BJ (cell line): ENCODE results near the gene INPP5D. TPM values are rescaled to one million over a fixed set of nuclear protein-coding genes. Genes with fewer than 3 reads are reported as not detected.

ENCODE experiments used
- CTCF ChIA-PET: fragments of 350-600 bp; formaldehyde crosslinking; extraction: SDS; loops from one replicate; lab custom pipeline; 2021; ENCODE audit warnings: antibody characterized with exemption, inconsistent platforms; lab: Yijun Ruan, JAX
- POLR2A ChIA-PET: fragments of 300-600 bp; sonication (Branson Sonifier 250); formaldehyde crosslinking; extraction: SDS; loops from one replicate; lab custom pipeline; 2021; ENCODE audit warnings: antibody characterized with exemption; lab: Charles Lee
- DNase-seq: peaks from one replicate; pipeline ENCODE4 v3.0.0-alpha.2; 2011; ENCODE audit warnings: low read depth
- H3K27me3 ChIP-seq: 2 replicates; pipeline ENCODE4 v1.6.0; 2011; ENCODE audit warnings: low read length; ENCODE audit not compliant: control insufficient read depth, insufficient read depth
- H3K36me3 ChIP-seq: 2 replicates; pipeline ENCODE4 v1.5.1; 2011; ENCODE audit warnings: low read length; ENCODE audit not compliant: control insufficient read depth, insufficient read depth
- H3K4me3 ChIP-seq: 2 replicates; pipeline ENCODE4 v1.5.1; 2011; ENCODE audit warnings: low read depth, mild to moderate bottlenecking, control low read depth, low read length
- CTCF ChIP-seq: IDR thresholded peaks from 2 replicates; pipeline ENCODE4 v1.5.1; 2011; ENCODE audit warnings: low read depth, mild to moderate bottlenecking, control low read depth, inconsistent platforms, low read length, moderate library complexity; ENCODE audit not compliant: insufficient read depth
- polyA plus RNA-seq: library from polyadenylated mRNA; depleted of rRNA; stranded (reverse); fragments of >200 nt; gene quantifications from 2 replicates; pipeline ENCODE4 v1.2.3, GENCODE V29; 2011

The INPP5D gene
- polyA plus RNA-seq, 1 experiment = 0.38 TPM

- no peak for TF ChIP-seq CTCF
- DNase-seq = no peak
- POLR2A ChIA-PET = no interaction called here
- CTCF ChIA-PET = interaction anchor here (0.6 to 3.2 kb wide), 15 partner anchors 8 to 645 kb away, joined by 3 to 20 read pairs (median 4); no protein-coding TSS in a partner anchor
- Histone ChIP-seq H3K36me3 (no peaks in the 10 kb centered on the region; the same call in 1 of the 2 replicates), H3K27me3 (no peaks in the 10 kb centered on the region), H3K4me3 (no peak overlapping the region)
Measured at GRCh38 chr2:233250568-233250967, 190.4 kb downstream of the INPP5D start.

GRCh38 chr2:233250985-233251305 is 190.8 kb downstream of the INPP5D start:
- ChIA-PET CTCF (interaction anchor here (0.6 to 3.2 kb wide), 18 partner anchors 9 to 646 kb away, joined by 3 to 20 read pairs (median 4); no protein-coding TSS in a partner anchor), POLR2A (interaction anchor here (0.6 kb wide), 1 partner anchor 449 kb away, joined by 5 read pairs; no protein-coding TSS in a partner anchor)
- peak overlapping the region; percentile 12; the same call in 1 of the 2 replicates for H3K4me3 ChIP-seq
- no peaks in the 10 kb centered on the region for H3K27me3 ChIP-seq
- no peak for TF ChIP-seq CTCF
- DNase-seq = no peak
- no peaks in the 10 kb centered on the region; the same call in 1 of the 2 replicates for H3K36me3 ChIP-seq

GRCh38 chr2:233251306-233252116 is 191.4 kb downstream of the INPP5D start, which contains the start of gene ATG16L1:
TSS of gene ATG16L1 (plus strand) at chr2:233251673. CDS start at chr2:233251828, 155 bp downstream.
- POLR2A ChIA-PET = interaction anchor here (0.6 to 0.7 kb wide), 2 partner anchors 449 to 811 kb away, joined by 3 to 5 read pairs; no protein-coding TSS in a partner anchor
- TF ChIP-seq CTCF = peak; percentile 99
- H3K4me3 ChIP-seq = peak within 1 kb of the TSS; percentile 87
- CTCF ChIA-PET = interaction anchor here (0.6 to 3.2 kb wide), 20 partner anchors 9 to 654 kb away, joined by 3 to 20 read pairs (median 4); no protein-coding TSS in a partner anchor
- peak; percentile 65 for DNase-seq
- no peaks in the 10 kb centered on the region; the same call in 1 of the 2 replicates for H3K36me3 ChIP-seq
- no peaks in the 10 kb centered on the region for H3K27me3 ChIP-seq

GRCh38 chr2:233252227-233252626 is 192.1 kb downstream of the INPP5D start:
- no peak for DNase-seq
- TF ChIP-seq CTCF = no peak
- ChIA-PET CTCF (interaction anchor here (0.7 to 3.2 kb wide), 6 partner anchors 9 to 655 kb away, joined by 3 to 20 read pairs (median 6); no protein-coding TSS in a partner anchor), POLR2A (no interaction called here)
- H3K4me3 ChIP-seq = peak overlapping the region; percentile 87
- H3K27me3 ChIP-seq = no peaks in the 10 kb centered on the region
- H3K36me3 ChIP-seq = peaks cover 1% of the 10 kb centered on the region; the same call in 1 of the 2 replicates

GRCh38 chr2:233255151-233255550 is 195.0 kb downstream of the INPP5D start:
- no peak for TF ChIP-seq CTCF
- H3K36me3 ChIP-seq = peaks cover 1% of the 10 kb centered on the region; the same call in 1 of the 2 replicates
- no peak overlapping the region for H3K4me3 ChIP-seq
- ChIA-PET POLR2A (no interaction called here), CTCF (interaction anchor here (0.7 kb wide), 1 partner anchor 202 kb away, joined by 3 read pairs; no protein-coding TSS in a partner anchor)
- no peaks in the 10 kb centered on the region for H3K27me3 ChIP-seq
- no peak for DNase-seq
